ENCODE results near the gene CACNA1C. TPM values are rescaled to one million over a fixed set of nuclear protein-coding genes. Genes with fewer than 3 reads are reported as not detected.

CACNA1C gene
- total RNA-seq, 1 experiment from 2014 or later: not detected

DNA sequence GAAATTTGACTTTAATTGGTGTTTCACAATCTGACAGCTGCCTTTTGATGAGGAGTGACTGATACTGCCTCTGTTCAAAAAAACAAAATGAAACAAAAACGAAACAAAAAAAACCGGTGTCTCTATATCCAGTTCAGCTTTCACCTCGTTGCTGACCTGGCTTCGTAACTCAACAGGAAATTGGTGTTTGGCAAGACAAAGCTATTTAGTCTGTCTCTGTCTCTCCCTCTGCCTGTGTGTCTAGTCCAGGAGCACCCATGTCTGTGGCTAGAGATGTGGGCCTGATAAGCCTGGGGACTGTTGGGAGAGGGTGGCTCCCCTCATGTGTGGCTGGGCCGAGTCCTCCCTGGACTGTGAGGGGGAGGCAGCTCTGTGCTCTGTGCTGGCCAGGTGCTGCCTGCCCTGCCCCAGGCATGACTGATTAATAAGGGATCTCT is 11.3 kb downstream of the CACNA1C start:
- no peaks in the 10 kb centered on the region for H3K79me2 ChIP-seq (ENCODE audit: low read depth)
- CTCF ChIA-PET: no interaction called here
- intact Hi-C loops (cut with micrococcal nuclease; ENCODE audit: unreplicated experiment): no loop called here
- H2AFZ ChIP-seq: no peak overlapping the region
- no peak for TF ChIP-seq EZH2 (IDR thresholded peaks at IDR 0.05; ENCODE audit: low read depth)
- TF ChIP-seq, protein P1, sequence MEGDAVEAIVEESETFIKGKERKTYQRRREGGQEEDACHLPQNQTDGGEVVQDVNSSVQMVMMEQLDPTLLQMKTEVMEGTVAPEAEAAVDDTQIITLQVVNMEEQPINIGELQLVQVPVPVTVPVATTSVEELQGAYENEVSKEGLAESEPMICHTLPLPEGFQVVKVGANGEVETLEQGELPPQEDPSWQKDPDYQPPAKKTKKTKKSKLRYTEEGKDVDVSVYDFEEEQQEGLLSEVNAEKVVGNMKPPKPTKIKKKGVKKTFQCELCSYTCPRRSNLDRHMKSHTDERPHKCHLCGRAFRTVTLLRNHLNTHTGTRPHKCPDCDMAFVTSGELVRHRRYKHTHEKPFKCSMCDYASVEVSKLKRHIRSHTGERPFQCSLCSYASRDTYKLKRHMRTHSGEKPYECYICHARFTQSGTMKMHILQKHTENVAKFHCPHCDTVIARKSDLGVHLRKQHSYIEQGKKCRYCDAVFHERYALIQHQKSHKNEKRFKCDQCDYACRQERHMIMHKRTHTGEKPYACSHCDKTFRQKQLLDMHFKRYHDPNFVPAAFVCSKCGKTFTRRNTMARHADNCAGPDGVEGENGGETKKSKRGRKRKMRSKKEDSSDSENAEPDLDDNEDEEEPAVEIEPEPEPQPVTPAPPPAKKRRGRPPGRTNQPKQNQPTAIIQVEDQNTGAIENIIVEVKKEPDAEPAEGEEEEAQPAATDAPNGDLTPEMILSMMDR (conservative IDR thresholded peaks at IDR 0.05): no peak
- no peak overlapping the region for H3K4me3 ChIP-seq
- POLR2A ChIA-PET (ENCODE audit: unreplicated experiment): no interaction called here
- H4K20me1 ChIP-seq (ENCODE audit: insufficient read depth): no peaks in the 10 kb centered on the region
- H3K27me3 ChIP-seq (ENCODE audit: insufficient read depth, low read depth): peaks cover 99% of the 10 kb centered on the region
- H3K36me3 ChIP-seq (ENCODE audit: low read depth): no peaks in the 10 kb centered on the region
- no peaks in the 10 kb centered on the region; the same call in 1 of the 2 replicates for H3K9me3 ChIP-seq (ENCODE audit: insufficient read depth, low read depth)
- no peaks in the 10 kb centered on the region for H3K9me2 ChIP-seq (ENCODE audit: insufficient read depth)
- H3F3A ChIP-seq (ENCODE audit: insufficient read depth, low read depth): no peaks in the 10 kb centered on the region
- no peak for DNase-seq
- no peaks in the 10 kb centered on the region for H3K4me1 ChIP-seq (replicated peaks; ENCODE audit: insufficient read depth)
- no peak overlapping the region for H3K27ac ChIP-seq
- BruUV-seq (replicated peaks): no TSS peak
- H3K4me2 ChIP-seq: no peak overlapping the region

DNA sequence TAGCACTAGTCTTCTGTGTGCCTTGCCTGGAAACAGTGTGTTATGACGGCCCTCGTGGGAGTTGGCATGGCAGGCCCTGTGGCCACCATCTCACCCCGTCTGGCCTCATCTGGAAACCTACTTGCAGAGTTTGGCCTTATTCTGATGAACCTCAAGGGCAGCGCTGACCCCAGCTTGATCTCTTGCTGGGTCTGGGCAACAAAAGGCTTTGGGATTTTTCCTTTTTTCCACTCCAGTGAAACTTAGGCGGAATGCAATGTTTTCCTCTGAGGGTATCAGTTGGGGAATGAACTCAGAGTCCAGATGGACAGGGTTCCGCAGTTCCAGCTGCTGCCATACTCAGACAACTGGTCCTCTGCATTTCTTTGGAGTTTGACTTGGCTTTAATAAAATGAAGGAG is 15.9 kb downstream of the CACNA1C start:
- Histone ChIP-seq H3K79me2 (ENCODE audit: low read depth) (no peaks in the 10 kb centered on the region), H3K36me3 (ENCODE audit: low read depth) (no peaks in the 10 kb centered on the region), H3K4me2 (no peak overlapping the region), H3K4me3 (no peak overlapping the region), H3F3A (ENCODE audit: insufficient read depth, low read depth) (no peaks in the 10 kb centered on the region), H3K27me3 (ENCODE audit: insufficient read depth, low read depth) (peaks cover 91% of the 10 kb centered on the region), H3K27ac (no peak overlapping the region), H3K9me2 (ENCODE audit: insufficient read depth) (no peaks in the 10 kb centered on the region), H3K9me3 (ENCODE audit: insufficient read depth, low read depth) (peaks cover 13% of the 10 kb centered on the region; the same call in 1 of the 2 replicates), H3K4me1 (replicated peaks; ENCODE audit: insufficient read depth) (no peaks in the 10 kb centered on the region), H2AFZ (no peak overlapping the region), H4K20me1 (ENCODE audit: insufficient read depth) (no peaks in the 10 kb centered on the region)
- intact Hi-C loops (cut with micrococcal nuclease; ENCODE audit: unreplicated experiment): no loop called here
- no peak for DNase-seq
- POLR2A ChIA-PET (ENCODE audit: unreplicated experiment): no interaction called here
- CTCF ChIA-PET: no interaction called here
- TF ChIP-seq, protein P1 (conservative IDR thresholded peaks at IDR 0.05): no peak
- no peak for TF ChIP-seq EZH2 (IDR thresholded peaks at IDR 0.05; ENCODE audit: low read depth)
- BruUV-seq (replicated peaks): no TSS peak

DNA sequence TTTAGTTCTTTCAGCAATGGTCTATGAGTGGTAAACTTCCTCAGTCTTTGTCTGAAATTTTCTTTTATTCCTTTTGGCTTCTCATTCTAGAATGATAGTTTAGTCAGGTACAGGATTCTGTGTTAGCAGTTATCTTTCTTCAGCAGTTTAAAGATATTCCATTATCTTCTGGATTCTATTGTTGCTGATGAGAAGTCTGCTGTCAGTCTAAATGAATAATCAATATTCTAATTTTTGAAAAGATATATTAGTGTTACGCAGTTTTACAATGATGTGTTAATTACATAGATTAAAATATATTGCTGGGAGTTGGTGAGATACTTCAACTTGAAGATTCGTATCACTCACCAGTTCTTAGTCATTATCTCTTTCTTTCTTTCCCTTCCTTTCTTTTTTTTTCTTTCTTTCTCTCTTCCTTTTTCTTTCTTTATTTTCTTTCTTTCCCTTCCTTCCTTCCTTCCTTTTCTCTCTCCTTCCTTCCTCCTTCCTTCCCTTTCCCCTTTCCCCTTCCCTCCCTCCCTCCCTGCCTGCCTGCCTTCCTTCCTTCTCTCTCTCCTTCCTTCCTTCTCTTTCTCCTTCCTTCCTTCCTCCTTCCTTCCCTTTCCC is 17.8 kb downstream of the CACNA1C start:
- intact Hi-C loops (cut with micrococcal nuclease; ENCODE audit: unreplicated experiment): no loop called here
- no peaks in the 10 kb centered on the region for H3K36me3 ChIP-seq (ENCODE audit: low read depth)
- DNase-seq: no peak
- H3K79me2 ChIP-seq (ENCODE audit: low read depth): no peaks in the 10 kb centered on the region
- no peak overlapping the region for H3K27ac ChIP-seq
- CTCF ChIA-PET: no interaction called here
- H3K4me1 ChIP-seq (replicated peaks; ENCODE audit: insufficient read depth): no peaks in the 10 kb centered on the region
- H3K9me2 ChIP-seq (ENCODE audit: insufficient read depth): no peaks in the 10 kb centered on the region
- H3K9me3 ChIP-seq (ENCODE audit: insufficient read depth, low read depth): peaks cover 13% of the 10 kb centered on the region; the same call in 1 of the 2 replicates
- no peak for TF ChIP-seq EZH2 (IDR thresholded peaks at IDR 0.05; ENCODE audit: low read depth)
- TF ChIP-seq, protein P1 (conservative IDR thresholded peaks at IDR 0.05): no peak
- POLR2A ChIA-PET (ENCODE audit: unreplicated experiment): no interaction called here
- no peaks in the 10 kb centered on the region for H3F3A ChIP-seq (ENCODE audit: insufficient read depth, low read depth)
- peaks cover 91% of the 10 kb centered on the region for H3K27me3 ChIP-seq (ENCODE audit: insufficient read depth, low read depth)
- no peak overlapping the region for H2AFZ ChIP-seq
- no TSS peak for BruUV-seq (replicated peaks)
- H3K4me3 ChIP-seq: no peak overlapping the region
- no peak overlapping the region for H3K4me2 ChIP-seq
- no peaks in the 10 kb centered on the region for H4K20me1 ChIP-seq (ENCODE audit: insufficient read depth)

Data from PC-9 (cell line).